ENCODE results near the gene ECT2L. TPM values are rescaled to one million over a fixed set of nuclear protein-coding genes. Genes with fewer than 3 reads are reported as not detected.
A peak's percentile ranks its signal among the peaks of the same experiment; 100 is the strongest.
"Not testable (repeated sequence)": the region's sequence is repeated elsewhere in the genome, so short reads cannot be mapped to it uniquely, and the experiment has no call there.

Gene ECT2L
- total RNA-seq, 1 experiment from 2014 or later, result 0.03 TPM

DNA sequence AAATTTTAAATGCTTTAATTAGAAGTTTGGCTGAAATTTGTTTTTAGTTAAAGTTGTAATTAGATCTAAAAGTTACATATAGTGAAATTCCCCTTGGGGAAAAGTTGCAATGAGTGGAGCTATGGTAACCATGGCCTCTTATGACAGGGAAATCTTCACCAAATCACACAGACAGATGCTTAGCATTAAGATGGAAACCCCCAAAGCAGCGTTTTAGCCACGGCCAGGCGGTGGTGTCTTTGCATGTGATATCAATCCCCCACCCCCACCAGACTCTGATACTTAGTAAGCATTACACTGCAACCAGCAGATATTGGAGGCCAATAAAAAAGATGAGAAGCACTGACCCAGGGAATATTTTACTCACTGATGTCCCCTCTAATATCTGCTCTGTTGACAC is 116.4 kb downstream of the ECT2L start:
- no peak for DNase-seq
- peaks cover 21% of the 10 kb centered on the region for H3K36me3 ChIP-seq (replicated peaks; ENCODE audit: control insufficient read depth, insufficient read depth, low read length)
- H3K27me3 ChIP-seq (ENCODE audit: control insufficient read depth, insufficient read depth, low read length), result no peaks in the 10 kb centered on the region
- H3K4me3 ChIP-seq (ENCODE audit: insufficient read depth, low read depth, low read length), result no peak overlapping the region

- Histone ChIP-seq H3K27me3 (ENCODE audit: control insufficient read depth, insufficient read depth, low read length) (no peaks in the 10 kb centered on the region), H3K36me3 (replicated peaks; ENCODE audit: control insufficient read depth, insufficient read depth, low read length) (peaks cover 17% of the 10 kb centered on the region), H3K4me3 (ENCODE audit: insufficient read depth, low read depth, low read length) (no peak overlapping the region)
- DNase-seq, result no peak
Observed at GRCh38 chr6:138914701-138915100, 118.8 kb downstream of the ECT2L start.

DNA sequence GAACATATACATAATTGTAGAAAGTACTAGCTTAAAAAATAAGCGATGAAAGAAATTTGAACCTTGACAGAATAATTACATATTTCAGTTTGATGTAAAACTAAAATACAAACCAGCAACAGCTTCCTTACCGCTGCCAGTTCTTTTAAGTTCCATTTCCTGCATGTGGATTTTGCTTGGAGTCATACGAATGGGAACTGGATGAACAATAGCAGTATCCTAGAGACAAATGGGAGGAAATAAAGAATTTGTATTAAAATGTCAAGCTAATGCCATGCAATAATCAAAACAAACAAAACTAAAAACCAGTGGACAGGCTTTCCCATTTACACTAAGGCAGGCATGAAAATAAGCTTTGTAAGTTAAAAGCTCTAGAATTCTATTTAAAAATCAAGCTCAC is 125.0 kb downstream of the ECT2L start:
- no peak for DNase-seq
- H3K27me3 ChIP-seq (ENCODE audit: control insufficient read depth, insufficient read depth, low read length), result no peaks in the 10 kb centered on the region

DNA sequence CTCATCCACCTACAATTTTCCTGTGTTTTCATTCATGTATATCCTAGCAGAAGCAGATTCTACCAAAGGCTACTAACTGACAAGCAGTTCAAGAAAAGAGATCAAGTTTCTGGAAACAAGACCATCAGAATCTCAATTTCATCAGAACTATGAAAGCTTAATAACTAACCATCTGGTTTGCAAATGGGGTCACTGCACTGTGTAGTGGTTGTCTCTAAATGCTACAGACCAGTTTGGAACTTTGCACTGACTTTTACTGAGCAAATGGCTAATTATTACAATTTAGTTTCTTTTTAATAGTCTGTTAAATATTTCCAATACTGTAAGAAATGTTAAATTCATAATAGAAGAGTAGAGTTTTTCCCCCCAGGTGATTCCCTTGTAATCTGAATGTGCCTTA is 127.7 kb downstream of the ECT2L start:
- Histone ChIP-seq H3K36me3 (replicated peaks; ENCODE audit: control insufficient read depth, insufficient read depth, low read length) (peaks cover 5% of the 10 kb centered on the region), H3K27me3 (ENCODE audit: control insufficient read depth, insufficient read depth, low read length) (no peaks in the 10 kb centered on the region), H3K4me3 (ENCODE audit: insufficient read depth, low read depth, low read length) (no peak overlapping the region)
- no peak for DNase-seq

More for the DNA sequence above, 125.0 kb downstream of the ECT2L start:
- Histone ChIP-seq H3K36me3 (replicated peaks; ENCODE audit: control insufficient read depth, insufficient read depth, low read length) (peaks cover 3% of the 10 kb centered on the region), H3K4me3 (ENCODE audit: insufficient read depth, low read depth, low read length) (no peak overlapping the region)

GRCh38 chr6:138925806-138926205 is 129.9 kb downstream of the ECT2L start:
- Histone ChIP-seq H3K27me3 (ENCODE audit: control insufficient read depth, insufficient read depth, low read length) (no peaks in the 10 kb centered on the region), H3K36me3 (replicated peaks; ENCODE audit: control insufficient read depth, insufficient read depth, low read length) (peaks cover 2% of the 10 kb centered on the region; the same call in 1 of the 2 replicates), H3K4me3 (ENCODE audit: insufficient read depth, low read depth, low read length) (no peak overlapping the region)
- DNase-seq, result no peak

DNA sequence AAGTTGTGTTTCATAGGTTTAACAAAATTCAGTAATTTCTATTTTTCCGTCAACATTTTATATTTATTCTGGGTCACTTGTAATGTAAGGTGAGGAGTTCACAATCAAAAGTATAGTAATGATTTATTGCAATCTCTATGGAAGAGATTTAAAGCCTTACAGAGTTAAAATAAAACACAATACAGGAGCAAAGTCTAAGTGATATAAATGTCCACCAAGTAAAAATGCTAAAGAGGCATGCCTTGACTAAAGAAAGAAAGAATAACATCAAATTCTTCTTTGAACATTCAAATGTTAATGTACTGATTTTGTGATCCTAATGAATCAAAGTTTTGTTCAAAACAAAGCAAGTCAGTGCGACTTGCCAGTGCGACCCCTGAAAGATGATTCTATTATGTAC is 130.7 kb downstream of the ECT2L start:
- Histone ChIP-seq H3K4me3 (ENCODE audit: insufficient read depth, low read depth, low read length) (no peak overlapping the region), H3K27me3 (ENCODE audit: control insufficient read depth, insufficient read depth, low read length) (no peaks in the 10 kb centered on the region), H3K36me3 (replicated peaks; ENCODE audit: control insufficient read depth, insufficient read depth, low read length) (peaks cover 2% of the 10 kb centered on the region; the same call in 1 of the 2 replicates)
- DNase-seq, result no peak

DNA sequence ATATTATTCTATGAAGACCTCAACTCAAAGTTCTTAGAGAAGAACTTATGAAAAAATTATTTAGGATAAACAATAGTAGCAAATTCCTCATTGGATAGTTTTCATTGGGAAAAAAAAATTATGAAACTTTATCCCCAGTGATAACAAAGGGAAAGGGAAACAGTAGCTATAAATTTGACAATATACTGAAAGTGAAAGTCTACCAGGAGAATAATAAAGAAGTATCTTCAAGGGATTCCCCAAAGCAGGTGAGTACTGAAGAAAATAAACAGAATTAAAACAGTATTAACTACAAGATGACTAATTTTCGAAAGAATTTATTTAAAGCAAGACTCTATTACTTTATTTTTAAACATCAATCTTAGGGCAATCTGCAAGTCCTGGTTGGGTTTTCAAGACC is 135.8 kb downstream of the ECT2L start:
- H3K27me3 ChIP-seq (ENCODE audit: control insufficient read depth, insufficient read depth, low read length), result no peaks in the 10 kb centered on the region
- peaks cover 2% of the 10 kb centered on the region; the same call in 1 of the 2 replicates for H3K36me3 ChIP-seq (replicated peaks; ENCODE audit: control insufficient read depth, insufficient read depth, low read length)
- no peak overlapping the region for H3K4me3 ChIP-seq (ENCODE audit: insufficient read depth, low read depth, low read length)
- no peak for DNase-seq

- DNase-seq; H3K27me3 ChIP-seq (ENCODE audit: control insufficient read depth, insufficient read depth, low read length); H3K36me3 ChIP-seq (replicated peaks; ENCODE audit: control insufficient read depth, insufficient read depth, low read length); H3K4me3 ChIP-seq (ENCODE audit: insufficient read depth, low read depth, low read length): not testable (repeated sequence)
Observed at GRCh38 chr6:138936873-138937272, 141.0 kb downstream of the ECT2L start.

GRCh38 chr6:138943089-138943625 is 147.3 kb downstream of the ECT2L start:
- Histone ChIP-seq H3K27me3 (ENCODE audit: control insufficient read depth, insufficient read depth, low read length) (no peaks in the 10 kb centered on the region), H3K4me3 (ENCODE audit: insufficient read depth, low read depth, low read length) (no peak overlapping the region), H3K36me3 (replicated peaks; ENCODE audit: control insufficient read depth, insufficient read depth, low read length) (peaks cover 3% of the 10 kb centered on the region; the same call in 1 of the 2 replicates)
- DNase-seq, result no peak

GRCh38 chr6:138944412-138944811 is 148.5 kb downstream of the ECT2L start:
- peaks cover 3% of the 10 kb centered on the region; the same call in 1 of the 2 replicates for H3K36me3 ChIP-seq (replicated peaks; ENCODE audit: control insufficient read depth, insufficient read depth, low read length)
- H3K27me3 ChIP-seq (ENCODE audit: control insufficient read depth, insufficient read depth, low read length), result no peaks in the 10 kb centered on the region
- no peak for DNase-seq
- no peak overlapping the region for H3K4me3 ChIP-seq (ENCODE audit: insufficient read depth, low read depth, low read length)

GRCh38 chr6:138945354-138945753 is 149.5 kb downstream of the ECT2L start:
- no peak overlapping the region for H3K4me3 ChIP-seq (ENCODE audit: insufficient read depth, low read depth, low read length)
- peak; percentile 15 for DNase-seq
- H3K36me3 ChIP-seq (replicated peaks; ENCODE audit: control insufficient read depth, insufficient read depth, low read length), result peaks cover 3% of the 10 kb centered on the region; the same call in 1 of the 2 replicates
- H3K27me3 ChIP-seq (ENCODE audit: control insufficient read depth, insufficient read depth, low read length), result no peaks in the 10 kb centered on the region

DNA sequence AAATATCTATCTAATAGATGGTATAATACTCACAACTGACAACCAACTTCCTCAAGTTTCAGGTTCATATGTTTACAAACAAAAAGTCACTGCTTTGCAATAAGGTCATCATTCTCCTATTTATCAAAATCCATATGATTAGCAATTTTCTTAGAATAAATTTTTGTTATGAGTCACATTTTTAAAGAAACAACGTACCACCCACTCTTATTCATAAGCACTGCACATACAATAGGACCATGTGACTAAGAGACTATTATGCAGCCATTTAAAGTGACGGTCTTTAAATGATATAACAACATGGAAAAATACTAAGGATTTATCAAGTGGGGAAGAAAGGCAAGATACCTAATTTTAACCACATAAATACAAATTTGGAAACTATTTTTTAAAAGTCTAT is 152.1 kb downstream of the ECT2L start:
- DNase-seq, result no peak
- Histone ChIP-seq H3K4me3 (ENCODE audit: insufficient read depth, low read depth, low read length) (no peak overlapping the region), H3K27me3 (ENCODE audit: control insufficient read depth, insufficient read depth, low read length) (no peaks in the 10 kb centered on the region), H3K36me3 (replicated peaks; ENCODE audit: control insufficient read depth, insufficient read depth, low read length) (peaks cover 3% of the 10 kb centered on the region; the same call in 1 of the 2 replicates)

DNA sequence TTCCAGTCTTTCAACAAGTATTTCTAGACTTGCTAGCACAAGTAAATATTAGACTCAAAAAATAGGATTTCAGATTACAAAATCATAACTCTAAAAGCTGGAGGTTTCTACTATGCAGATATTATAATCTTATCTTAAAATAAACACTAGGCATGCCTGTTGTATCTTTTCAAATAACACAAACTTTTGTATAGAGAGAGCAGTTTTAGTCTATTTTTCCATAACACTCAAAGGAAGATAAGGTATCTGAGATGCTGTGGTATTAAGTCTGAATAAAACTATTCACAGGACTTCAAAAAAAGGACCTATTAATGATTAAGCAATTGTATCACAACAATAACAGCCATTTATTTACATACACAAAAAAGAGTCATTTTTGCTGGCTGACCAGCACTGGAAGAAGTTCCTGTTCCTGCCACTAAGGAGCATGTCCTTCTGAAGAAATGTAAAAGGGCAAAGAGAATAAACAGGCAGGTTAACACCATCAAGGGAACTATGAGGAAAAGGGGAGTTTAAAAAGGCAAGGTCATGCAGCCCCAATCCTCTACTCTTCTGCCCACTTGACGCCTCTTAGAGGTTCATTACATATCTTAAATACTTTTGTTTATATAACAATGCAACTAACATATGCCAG is 152.8 kb downstream of the ECT2L start:
- Histone ChIP-seq H3K27me3 (ENCODE audit: control insufficient read depth, insufficient read depth, low read length) (no peaks in the 10 kb centered on the region), H3K4me3 (ENCODE audit: insufficient read depth, low read depth, low read length) (no peak overlapping the region)
- no peak for DNase-seq

DNA sequence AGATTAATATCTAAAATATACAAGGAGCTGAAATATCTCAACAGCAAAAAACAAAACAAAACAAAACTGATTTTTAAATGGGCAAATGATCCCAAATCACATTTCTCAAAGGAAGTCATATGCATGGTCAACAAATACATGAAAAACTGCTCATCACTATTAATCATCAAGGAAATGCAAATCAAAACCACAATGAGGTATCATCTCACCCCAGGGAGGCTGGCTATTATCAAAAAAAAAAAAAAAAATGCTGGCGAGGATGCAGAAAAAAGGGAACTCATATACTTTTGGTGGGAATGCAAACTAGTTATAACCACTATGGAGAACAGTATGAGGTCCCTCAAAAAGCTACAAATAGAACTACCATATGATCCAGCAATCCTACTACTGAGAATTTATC is 157.6 kb downstream of the ECT2L start:
- no peak for DNase-seq
- no peaks in the 10 kb centered on the region for H3K36me3 ChIP-seq (replicated peaks; ENCODE audit: control insufficient read depth, insufficient read depth, low read length)
- H3K4me3 ChIP-seq (ENCODE audit: insufficient read depth, low read depth, low read length), result no peak overlapping the region
- no peaks in the 10 kb centered on the region for H3K27me3 ChIP-seq (ENCODE audit: control insufficient read depth, insufficient read depth, low read length)

More for the DNA sequence above, 152.8 kb downstream of the ECT2L start:
- H3K36me3 ChIP-seq (replicated peaks; ENCODE audit: control insufficient read depth, insufficient read depth, low read length), result peaks cover 3% of the 10 kb centered on the region; the same call in 1 of the 2 replicates

Data from H7 (cell line).